Fibroblast of lung (primary cell): Measurements from ENCODE around the gene CHST10. TPM values are rescaled to one million over a fixed set of nuclear protein-coding genes. Genes with fewer than 3 reads are reported as not detected.
A peak's percentile ranks its signal among the peaks of the same experiment; 100 is the strongest.

ENCODE experiments used
- DNase-seq, 2 donors: peaks; one replicate each; pipeline versions ENCODE4 v3.0.0 to v3.0.0-alpha.2; 2010; ENCODE audit warnings: low read depth in 2 of 2
- H2AFZ ChIP-seq: 2 replicates; pipeline ENCODE4 v1.5.1; 2012; ENCODE audit warnings: low read length, control low read depth, inconsistent platforms
- H3K27ac ChIP-seq: 2 replicates; pipeline ENCODE4 v1.5.1; 2011; ENCODE audit warnings: low read length, control low read depth; ENCODE audit not compliant: insufficient read depth
- H3K27me3 ChIP-seq: 2 replicates; pipeline ENCODE4 v1.5.1; 2011; ENCODE audit warnings: mild to moderate bottlenecking, low read length; ENCODE audit not compliant: control insufficient read depth, insufficient read depth
- H3K36me3 ChIP-seq: 2 replicates; pipeline ENCODE4 v1.5.1; 2011; ENCODE audit warnings: low read length; ENCODE audit not compliant: control insufficient read depth, insufficient read depth
- H3K4me1 ChIP-seq: 2 replicates; pipeline ENCODE4 v1.5.1; 2011; ENCODE audit warnings: low read length; ENCODE audit not compliant: control insufficient read depth, insufficient read depth; ENCODE audit errors: extremely low read depth
- H3K4me2 ChIP-seq: 2 replicates; pipeline ENCODE4 v1.5.1; 2011; ENCODE audit warnings: low read length, control low read depth; ENCODE audit not compliant: insufficient read depth; ENCODE audit errors: extremely low read depth
- H3K4me3 ChIP-seq, 4 experiments: fragments of 200-600 bp in 1 of 4; sonication (generic) in 1 of 4; replicated peaks in 1 of 4; 2 replicates each; pipeline ENCODE4 v1.5.1; 2011 to 2016; ENCODE audit warnings: low read length in 4 of 4, low read depth in 3 of 4, mild to moderate bottlenecking in 3 of 4, control low read depth in 2 of 4, inconsistent platforms in 1 of 4, mixed read lengths in 1 of 4; ENCODE audit not compliant: insufficient read depth in 1 of 4; ENCODE audit errors: control extremely low read depth in 1 of 4
- H3K79me2 ChIP-seq: 2 replicates; pipeline ENCODE4 v1.5.1; 2012; ENCODE audit warnings: mild to moderate bottlenecking, low read length, inconsistent platforms; ENCODE audit not compliant: control insufficient read depth, insufficient read depth
- H3K9ac ChIP-seq: 2 replicates; pipeline ENCODE4 v1.5.1; 2011; ENCODE audit warnings: mild to moderate bottlenecking, low read length, control low read depth; ENCODE audit not compliant: insufficient read depth
- H3K9me3 ChIP-seq: 2 replicates; pipeline ENCODE4 v1.5.1; 2012; ENCODE audit warnings: low read depth, low read length; ENCODE audit not compliant: control insufficient read depth, insufficient read depth
- H4K20me1 ChIP-seq: 2 replicates; pipeline ENCODE4 v1.5.1; 2011; ENCODE audit warnings: low read length; ENCODE audit not compliant: control insufficient read depth, insufficient read depth; ENCODE audit errors: extremely low read depth
- EZH2 ChIP-seq: IDR thresholded peaks from 2 replicates; pipeline ENCODE4 v1.5.1; 2012; ENCODE audit warnings: low read length, control low read depth, mild to moderate bottlenecking; ENCODE audit errors: missing control alignments
- polyA plus RNA-seq, 2 donors: library from polyadenylated mRNA; depleted of rRNA in 1 of 2; stranded (reverse) in 1 of 2; unstranded in 1 of 2; fragments of >200 nt; gene quantifications; 2 replicates each; pipeline ENCODE4 v1.2.1, GENCODE V29; 2011 to 2012; ENCODE audit warnings: missing spikeins in 1 of 2
- total RNA-seq: library from RNA; depleted of rRNA; stranded (reverse); fragments of >200 nt; gene quantifications from 2 replicates; pipeline ENCODE4 v1.2.1, GENCODE V29; 2014
- TF ChIP-seq, protein P1 (sequence below), 2 donors: IDR thresholded peaks in 1 of 2; conservative IDR thresholded peaks in 1 of 2; 1 replicate in 1 of 2; 2 replicates in 1 of 2; pipeline ENCODE4 v1.5.1; 2011 to 2012; ENCODE audit warnings: low read length in 2 of 2, control low read depth in 1 of 2, inconsistent platforms in 1 of 2, low read depth in 1 of 2, mild to moderate bottlenecking in 1 of 2

The CHST10 gene
- total and polyA plus RNA-seq, 2 donors (not counting 1 experiment from before 2014, with no cell fraction given), result 5.0 to 6.7 TPM

DNA sequence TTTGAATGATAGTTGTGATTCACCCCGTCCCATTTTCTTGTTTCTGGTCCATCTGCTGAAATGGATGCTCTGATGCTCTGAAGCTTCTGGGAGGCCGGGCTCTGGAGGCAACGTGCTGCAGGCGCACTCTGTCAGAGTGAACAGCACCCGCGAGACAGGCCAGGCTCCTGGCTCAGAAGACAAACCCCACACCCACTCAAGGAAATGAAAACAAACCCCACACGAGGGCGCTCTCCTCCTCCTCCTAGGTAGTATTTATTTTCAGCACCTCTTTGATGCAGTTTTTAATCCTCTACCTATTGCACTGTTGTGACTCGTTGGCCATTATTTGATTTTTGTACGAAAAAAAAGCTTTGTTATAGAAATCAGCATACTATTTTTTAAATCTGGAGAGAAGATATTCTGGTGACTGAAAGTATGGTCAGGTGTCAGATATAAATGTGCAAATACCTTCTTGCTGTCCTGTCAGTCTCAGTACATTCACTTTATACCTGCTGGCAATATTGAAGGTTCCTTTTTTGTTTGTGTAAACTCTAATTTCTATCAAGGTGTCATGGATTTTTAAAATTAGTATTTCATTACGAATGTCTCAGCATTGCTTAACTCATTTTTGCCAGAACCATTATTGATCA, 10.3 kb upstream of the CHST10 start:
- Histone ChIP-seq H3K27ac (no peak overlapping the region), H3K4me1 (no peaks in the 10 kb centered on the region), H3K9me3 (no peaks in the 10 kb centered on the region), H4K20me1 (no peaks in the 10 kb centered on the region), H3K27me3 (no peaks in the 10 kb centered on the region), H3K4me3 (no peak overlapping the region), H3K4me2 (no peak overlapping the region), H2AFZ (no peak overlapping the region), H3K36me3 (no peaks in the 10 kb centered on the region), H3K79me2 (no peaks in the 10 kb centered on the region), H3K9ac (no peak overlapping the region)
- DNase-seq, result peak; percentile 25 to 42
- TF ChIP-seq, protein P1, sequence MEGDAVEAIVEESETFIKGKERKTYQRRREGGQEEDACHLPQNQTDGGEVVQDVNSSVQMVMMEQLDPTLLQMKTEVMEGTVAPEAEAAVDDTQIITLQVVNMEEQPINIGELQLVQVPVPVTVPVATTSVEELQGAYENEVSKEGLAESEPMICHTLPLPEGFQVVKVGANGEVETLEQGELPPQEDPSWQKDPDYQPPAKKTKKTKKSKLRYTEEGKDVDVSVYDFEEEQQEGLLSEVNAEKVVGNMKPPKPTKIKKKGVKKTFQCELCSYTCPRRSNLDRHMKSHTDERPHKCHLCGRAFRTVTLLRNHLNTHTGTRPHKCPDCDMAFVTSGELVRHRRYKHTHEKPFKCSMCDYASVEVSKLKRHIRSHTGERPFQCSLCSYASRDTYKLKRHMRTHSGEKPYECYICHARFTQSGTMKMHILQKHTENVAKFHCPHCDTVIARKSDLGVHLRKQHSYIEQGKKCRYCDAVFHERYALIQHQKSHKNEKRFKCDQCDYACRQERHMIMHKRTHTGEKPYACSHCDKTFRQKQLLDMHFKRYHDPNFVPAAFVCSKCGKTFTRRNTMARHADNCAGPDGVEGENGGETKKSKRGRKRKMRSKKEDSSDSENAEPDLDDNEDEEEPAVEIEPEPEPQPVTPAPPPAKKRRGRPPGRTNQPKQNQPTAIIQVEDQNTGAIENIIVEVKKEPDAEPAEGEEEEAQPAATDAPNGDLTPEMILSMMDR (conservative IDR thresholded peaks at IDR 0.05 in 1 of 2, IDR thresholded peaks at IDR 0.05 in 1 of 2; ENCODE audit: low read depth in 1 of 2, low read length in 2 of 2), result peak; percentile 45 to 56
- TF ChIP-seq EZH2, result no peak

DNA sequence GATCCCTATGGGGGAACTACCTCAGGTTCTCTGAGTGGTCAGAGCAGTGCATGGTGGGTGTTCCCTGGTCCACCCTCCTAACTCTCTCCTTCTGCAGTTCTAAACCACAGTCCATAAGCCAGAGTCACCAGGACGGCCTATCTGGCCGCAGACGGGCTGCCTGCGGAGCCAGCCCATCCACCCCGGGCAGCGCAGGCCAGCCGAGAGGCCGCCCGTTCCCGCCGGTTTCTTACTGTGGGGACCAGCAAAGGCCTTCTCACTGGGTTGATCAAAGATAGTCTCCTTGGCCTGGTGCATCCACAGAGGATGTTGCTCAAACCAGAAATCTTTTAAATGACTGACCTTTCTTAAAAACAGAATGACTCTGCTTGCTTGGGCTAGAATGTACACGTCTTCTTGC, 9.6 kb upstream of the CHST10 start:
- Histone ChIP-seq H3K4me2 (no peak overlapping the region), H2AFZ (no peak overlapping the region), H4K20me1 (no peaks in the 10 kb centered on the region), H3K9ac (no peak overlapping the region), H3K27me3 (no peaks in the 10 kb centered on the region), H3K4me1 (no peaks in the 10 kb centered on the region), H3K36me3 (no peaks in the 10 kb centered on the region), H3K79me2 (no peaks in the 10 kb centered on the region), H3K27ac (no peak overlapping the region), H3K4me3 (no peak overlapping the region), H3K9me3 (no peaks in the 10 kb centered on the region)
- no peak for DNase-seq
- TF ChIP-seq, protein P1 (conservative IDR thresholded peaks at IDR 0.05 in 1 of 2, IDR thresholded peaks at IDR 0.05 in 1 of 2; ENCODE audit: low read depth in 1 of 2, low read length in 2 of 2), result no peak
- no peak for TF ChIP-seq EZH2

DNA sequence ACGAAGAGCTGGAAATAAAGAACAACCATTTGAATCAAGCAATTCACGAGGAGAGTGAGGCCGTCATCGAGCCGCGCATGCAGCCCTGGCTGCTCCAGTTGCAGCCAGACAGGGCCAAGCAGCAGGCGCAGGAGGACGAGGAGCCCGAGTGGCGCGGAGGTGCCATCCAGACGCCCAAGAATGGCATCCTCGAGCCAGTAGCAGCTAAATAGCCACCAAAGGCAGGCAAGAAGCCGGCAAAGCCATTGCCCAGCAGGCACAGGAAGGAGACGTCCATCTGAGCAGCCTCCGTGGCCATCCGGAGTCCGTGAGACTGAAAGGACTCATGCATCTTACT, 8.9 kb upstream of the CHST10 start:
- Histone ChIP-seq H3K27ac (no peak overlapping the region), H3K4me2 (no peak overlapping the region), H4K20me1 (no peaks in the 10 kb centered on the region), H2AFZ (no peak overlapping the region), H3K4me3 (no peak overlapping the region), H3K36me3 (no peaks in the 10 kb centered on the region), H3K9me3 (no peaks in the 10 kb centered on the region), H3K27me3 (no peaks in the 10 kb centered on the region), H3K9ac (no peak overlapping the region), H3K4me1 (no peaks in the 10 kb centered on the region), H3K79me2 (no peaks in the 10 kb centered on the region)
- TF ChIP-seq, protein P1 (conservative IDR thresholded peaks at IDR 0.05 in 1 of 2, IDR thresholded peaks at IDR 0.05 in 1 of 2; ENCODE audit: low read depth in 1 of 2, low read length in 2 of 2), result no peak
- no peak for TF ChIP-seq EZH2
- no peak for DNase-seq
